Gastrocnemius medialis (tissue), 4 donors: ENCODE measurements around the gene PDE5A. TPM values are rescaled to one million over a fixed set of nuclear protein-coding genes. Genes with fewer than 3 reads are reported as not detected.

ENCODE experiments used
- ATAC-seq, 2 donors: fragments of 150-250 bp; one replicate each; pipeline ENCODE4 v1.9.1; 2016
- DNase-seq, 2 donors: peaks; one replicate each; pipeline ENCODE4 v3.0.0-alpha.2; 2019
- H3K27ac ChIP-seq, 4 donors: fragments of 200-600 bp; sonication (generic); 1 replicate in 1 of 4; 2 replicates in 3 of 4; pipeline ENCODE4 v1.5.1; 2016 to 2018; ENCODE audit warnings: mild to moderate bottlenecking in 2 of 4, moderate library complexity in 1 of 4
- H3K27me3 ChIP-seq, 3 donors: fragments of 200-600 bp; sonication (generic) in 2 of 3; 1 replicate in 1 of 3; 2 replicates in 2 of 3; pipeline versions ENCODE4 v1.5.1 to v1.6.0; 2016 to 2019; ENCODE audit warnings: mild to moderate bottlenecking in 1 of 3, moderate library complexity in 1 of 3
- H3K36me3 ChIP-seq, 2 donors: fragments of 200-600 bp; sonication (generic) in 1 of 2; one replicate each; pipeline ENCODE4 v1.5.1; 2017 to 2018
- H3K4me1 ChIP-seq, 2 donors: fragments of 200-600 bp; sonication (generic) in 1 of 2; one replicate each; pipeline ENCODE4 v1.5.1; 2016 to 2017; ENCODE audit warnings: mild to moderate bottlenecking in 2 of 2
- H3K4me3 ChIP-seq, 4 donors: fragments of 200-600 bp; sonication (generic) in 3 of 4; 1 replicate in 1 of 4; 2 replicates in 3 of 4; pipeline ENCODE4 v1.5.1; 2016 to 2019; ENCODE audit warnings: mild to moderate bottlenecking in 2 of 4
- H3K9me3 ChIP-seq, 3 donors: fragments of 200-600 bp; sonication (generic) in 2 of 3; 1 replicate in 1 of 3; 2 replicates in 2 of 3; pipeline ENCODE4 v1.5.1; 2016 to 2019
- CTCF ChIP-seq, 5 experiments: fragments of 450-650 bp in 3 of 5; fragments of 200-600 bp in 2 of 5; sonication (generic) in 2 of 5; IDR thresholded peaks in 4 of 5; conservative IDR thresholded peaks in 1 of 5; 1 replicate in 4 of 5; 2 replicates in 1 of 5; pipeline ENCODE4 v1.5.1; 2016 to 2019; ENCODE audit warnings: antibody characterized with exemption in 5 of 5, mild to moderate bottlenecking in 3 of 5, moderate library complexity in 3 of 5
- POLR2A ChIP-seq, 2 donors: fragments of 450-650 bp; IDR thresholded peaks; one replicate each; pipeline ENCODE4 v1.6.1; 2017; ENCODE audit warnings: antibody characterized with exemption in 2 of 2, mild to moderate bottlenecking in 2 of 2, moderate library complexity in 2 of 2
- in situ Hi-C, 4 donors: fragments of 200-750 bp; cut with MboI; loops; one replicate each; pipeline versions ENCODE4 v1.15.0 to v1.8.0; 2017; ENCODE audit warnings: low sequenced_read_pairs in 4 of 4
- intact Hi-C: fragments of 100-400 bp; cut with DNase I; formaldehyde crosslinking; loops from one replicate; pipeline ENCODE4 v1.15.1; 2023; ENCODE audit warnings: low total_unique reads
- total RNA-seq, 4 donors: library from RNA; depleted of rRNA; stranded (reverse); fragments of >200 nt; gene quantifications; one replicate each; pipeline versions ENCODE4 v1.1.0 to v1.2.3, GENCODE V29; 2016

PDE5A gene
- total RNA-seq, 4 donors from 2014 or later: 5.5 to 9.9 (median 6.0) TPM

GRCh38 chr4:119625761-119626160 is 2.8 kb downstream of the PDE5A start:
- Histone ChIP-seq H3K36me3 (no peaks in the 10 kb centered on the region), H3K4me1 (peaks cover 12 to 27% of the 10 kb centered on the region in 2 donors), H3K9me3 (no peaks in the 10 kb centered on the region), H3K4me3 (peak overlapping the region; percentile 85 to 98 (median 90)), H3K27me3 (no peaks in the 10 kb centered on the region), H3K27ac (peak overlapping the region; percentile 78 to 88 (median 86))
- in situ Hi-C loops: loop anchor here in 1 of 4 donors (10.0 kb wide), 1 partner anchor 51 kb away; no protein-coding TSS in a partner anchor
- TF ChIP-seq POLR2A (IDR thresholded peaks at IDR 0.05) (no peak), CTCF (IDR thresholded peaks at IDR 0.05 in 4 of 5, conservative IDR thresholded peaks at IDR 0.05 in 1 of 5) (no peak)
- DNase-seq (no peak), ATAC-seq (no peak)
- intact Hi-C loops: loop anchor here (10.0 kb wide), 1 partner anchor 581 kb away; no protein-coding TSS in a partner anchor

GRCh38 chr4:119624356-119624755 is 4.2 kb downstream of the PDE5A start:
- TF ChIP-seq CTCF (IDR thresholded peaks at IDR 0.05 in 4 of 5, conservative IDR thresholded peaks at IDR 0.05 in 1 of 5) (no peak), POLR2A (IDR thresholded peaks at IDR 0.05) (no peak)
- Histone ChIP-seq H3K9me3 (no peaks in the 10 kb centered on the region), H3K27me3 (no peaks in the 10 kb centered on the region), H3K4me1 (peaks cover 9 to 24% of the 10 kb centered on the region in 2 donors), H3K27ac (peak overlapping the region; percentile 17 to 86 (median 82)), H3K36me3 (no peaks in the 10 kb centered on the region), H3K4me3 (peak overlapping the region in 2 of 4 donors; percentile 11 to 98)
- intact Hi-C loops (loop anchor here (10.0 kb wide), 1 partner anchor 580 kb away; no protein-coding TSS in a partner anchor), in situ Hi-C loops (loop anchor here in 1 of 4 donors (10.0 kb wide), 1 partner anchor 50 kb away; no protein-coding TSS in a partner anchor)
- ATAC-seq (no peak), DNase-seq (no peak)

GRCh38 chr4:119623025-119623424 is 5.6 kb downstream of the PDE5A start:
- no peak overlapping the region for H3K4me3 ChIP-seq
- H3K4me1 ChIP-seq: peaks cover 6 to 21% of the 10 kb centered on the region in 2 donors
- no peak for ATAC-seq
- peak overlapping the region in 3 of 4 donors; percentile 78 to 86 (median 86) for H3K27ac ChIP-seq
- TF ChIP-seq CTCF (IDR thresholded peaks at IDR 0.05 in 4 of 5, conservative IDR thresholded peaks at IDR 0.05 in 1 of 5) (no peak), POLR2A (IDR thresholded peaks at IDR 0.05) (no peak)
- no peaks in the 10 kb centered on the region for H3K27me3 ChIP-seq
- no peaks in the 10 kb centered on the region for H3K9me3 ChIP-seq
- intact Hi-C loops (loop anchor here (10.0 kb wide), 1 partner anchor 578 kb away; no protein-coding TSS in a partner anchor), in situ Hi-C loops (loop anchor here in 1 of 4 donors (10.0 kb wide), 1 partner anchor 48 kb away; no protein-coding TSS in a partner anchor)
- no peaks in the 10 kb centered on the region for H3K36me3 ChIP-seq
- no peak for DNase-seq

DNA sequence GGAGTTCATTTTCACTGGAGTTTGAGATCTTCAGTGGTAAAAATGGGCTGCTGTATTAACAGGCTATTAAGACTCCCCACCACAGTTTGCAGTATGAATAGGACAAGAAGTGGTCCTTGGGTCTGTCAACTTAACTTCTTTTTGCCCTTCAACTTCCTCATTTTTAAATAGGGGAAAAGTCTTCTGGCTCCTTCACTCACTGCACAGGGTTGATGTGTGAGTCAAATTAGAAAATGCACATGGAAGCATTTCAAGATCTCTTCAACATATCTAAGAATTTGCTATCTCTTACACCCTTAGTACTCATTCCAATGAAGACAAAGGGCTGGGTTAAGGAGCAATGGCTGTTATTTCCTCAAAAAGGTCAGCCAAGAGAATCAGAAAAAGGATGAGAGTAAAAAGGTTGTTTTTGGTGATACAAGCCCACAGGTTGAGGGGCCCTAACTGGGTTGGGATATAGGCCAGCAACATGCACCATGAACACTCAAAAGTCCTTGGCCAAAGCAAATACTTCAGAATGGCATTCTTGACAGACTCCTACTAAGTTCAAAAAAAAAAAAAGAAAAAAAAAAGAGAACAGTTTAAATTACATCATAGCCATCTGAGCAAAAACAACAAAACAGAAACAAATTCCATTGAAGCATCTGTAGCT is 13.4 kb downstream of the PDE5A start:
- no peak for ATAC-seq
- TF ChIP-seq POLR2A (IDR thresholded peaks at IDR 0.05) (no peak), CTCF (IDR thresholded peaks at IDR 0.05 in 4 of 5, conservative IDR thresholded peaks at IDR 0.05 in 1 of 5) (no peak)

More for the DNA sequence above, 13.4 kb downstream of the PDE5A start:
- H3K4me3 ChIP-seq: no peak overlapping the region
- in situ Hi-C loops: loop anchor here in 2 of 4 donors (10.0 kb wide), 1 partner anchor 50 kb away; no protein-coding TSS in a partner anchor
- no peaks in the 10 kb centered on the region for H3K27me3 ChIP-seq
- H3K4me1 ChIP-seq: peaks cover 10% of the 10 kb centered on the region in 2 donors
- no peaks in the 10 kb centered on the region for H3K9me3 ChIP-seq
- DNase-seq: no peak
- peak overlapping the region in 1 of 4 donors; percentile 27 for H3K27ac ChIP-seq
- intact Hi-C loops: no loop called here
- H3K36me3 ChIP-seq: no peaks in the 10 kb centered on the region
